Measurements from ENCODE around the gene ADAM11.
A peak's percentile ranks its signal among the peaks of the same experiment; 100 is the strongest.
"Not testable (repeated sequence)": the region's sequence is repeated elsewhere in the genome, so short reads cannot be mapped to it uniquely, and the experiment has no call there.

The ADAM11 gene

GRCh38 chr17:44796731-44797130 is 37.9 kb downstream of the ADAM11 start:
- no peak for DNase-seq

DNA sequence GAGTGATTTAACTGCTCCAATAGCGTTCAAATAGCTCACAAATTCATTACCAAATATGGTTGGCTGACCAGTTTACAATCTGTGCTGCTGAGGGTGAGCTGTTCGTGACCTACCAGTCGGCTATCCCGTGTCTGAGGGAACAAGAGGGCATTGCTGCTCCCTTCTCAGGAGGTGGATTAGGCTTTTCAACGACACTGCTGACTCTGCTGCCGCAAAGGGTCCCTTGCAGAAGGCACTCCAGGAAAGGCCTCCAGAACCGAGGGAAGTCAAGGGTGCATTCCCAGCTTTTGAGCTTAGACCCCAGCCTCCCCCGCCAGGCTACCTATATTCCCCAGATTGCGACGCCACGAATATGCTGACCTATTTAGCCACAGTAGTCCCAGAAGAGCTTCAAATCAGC is 39.0 kb downstream of the ADAM11 start:
- no peak for DNase-seq

GRCh38 chr17:44798356-44798755 is 39.6 kb downstream of the ADAM11 start:
- DNase-seq: no peak

DNA sequence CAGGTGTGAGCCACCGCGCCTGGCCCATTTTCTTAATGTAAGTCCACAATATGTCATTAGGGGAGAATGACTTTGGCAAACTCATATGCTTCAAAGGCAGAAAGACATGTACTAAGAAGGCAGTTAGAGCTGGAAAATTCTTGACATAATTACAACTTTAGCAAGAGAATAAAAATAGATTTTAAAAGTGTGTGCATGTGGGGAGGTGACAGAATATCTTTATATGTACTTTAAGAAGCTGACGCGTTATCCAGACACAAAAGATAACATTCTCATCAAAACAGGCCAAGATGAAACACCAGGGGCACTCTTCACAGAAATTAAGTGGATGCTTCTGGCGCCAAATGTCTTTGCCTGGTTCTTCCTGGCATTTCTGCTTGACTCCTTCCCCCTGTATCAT is 43.1 kb downstream of the ADAM11 start:
- no peak for DNase-seq

GRCh38 chr17:44804302-44805089 is 45.7 kb downstream of the ADAM11 start:
- no peak for DNase-seq

DNA sequence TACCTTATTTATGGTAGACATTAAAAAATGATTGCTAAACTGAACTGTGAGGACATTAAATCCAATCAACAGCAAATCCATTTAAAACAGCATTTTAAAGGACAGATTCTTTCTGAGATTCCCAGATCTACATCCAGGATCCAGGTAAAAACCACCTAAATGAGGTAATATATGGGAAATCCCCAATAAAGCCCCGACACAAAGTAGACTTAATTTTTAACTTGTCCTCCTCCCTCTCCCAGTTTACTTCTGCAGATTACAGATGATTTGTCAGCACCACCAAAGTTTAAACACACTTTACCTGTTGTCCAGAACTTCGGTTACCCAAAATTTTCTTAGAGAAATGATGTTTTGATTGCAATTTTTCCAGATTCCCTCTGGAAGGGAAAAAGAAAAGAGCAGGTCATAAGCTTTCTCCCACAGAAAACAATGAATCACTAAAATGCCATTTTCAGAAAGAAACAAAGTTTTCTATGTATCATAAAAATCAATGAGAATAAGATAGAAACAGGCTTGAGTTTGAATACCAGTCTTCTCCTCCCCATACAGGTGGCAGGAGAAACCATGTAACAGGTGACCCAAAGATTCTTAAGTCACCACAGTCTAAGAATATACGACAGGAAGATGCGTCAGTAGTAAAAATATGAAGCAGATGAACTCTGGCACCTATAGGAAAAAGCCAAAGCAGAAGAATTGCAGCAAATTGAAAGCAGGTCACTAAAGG is 48.5 kb downstream of the ADAM11 start:
- DNase-seq: no peak

- DNase-seq: no peak
These were observed 49.0 kb downstream of the ADAM11 start for GRCh38 chr17:44807817-44808155.

DNA sequence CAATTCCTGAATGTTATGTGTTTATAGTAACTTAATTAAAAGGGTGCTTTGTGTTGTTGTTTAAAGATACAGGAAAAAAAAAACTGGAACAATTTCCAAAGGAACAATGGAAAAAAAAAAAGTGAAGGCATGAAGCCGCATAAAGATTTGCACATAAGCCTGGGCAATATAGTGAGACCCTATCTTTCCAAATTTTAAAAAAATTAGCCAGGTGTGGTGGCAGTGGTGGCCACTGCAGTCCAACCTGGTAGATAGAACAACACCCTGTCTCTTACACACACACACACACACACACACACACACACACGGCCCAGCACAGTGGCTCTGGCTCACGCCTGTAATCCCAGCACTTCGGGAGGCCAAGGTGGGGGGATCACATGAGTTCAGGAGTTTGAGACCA is 49.4 kb downstream of the ADAM11 start:
- DNase-seq: no peak

GRCh38 chr17:44808656-44809388 is 50.0 kb downstream of the ADAM11 start:
- DNase-seq: not testable (repeated sequence)

DNA sequence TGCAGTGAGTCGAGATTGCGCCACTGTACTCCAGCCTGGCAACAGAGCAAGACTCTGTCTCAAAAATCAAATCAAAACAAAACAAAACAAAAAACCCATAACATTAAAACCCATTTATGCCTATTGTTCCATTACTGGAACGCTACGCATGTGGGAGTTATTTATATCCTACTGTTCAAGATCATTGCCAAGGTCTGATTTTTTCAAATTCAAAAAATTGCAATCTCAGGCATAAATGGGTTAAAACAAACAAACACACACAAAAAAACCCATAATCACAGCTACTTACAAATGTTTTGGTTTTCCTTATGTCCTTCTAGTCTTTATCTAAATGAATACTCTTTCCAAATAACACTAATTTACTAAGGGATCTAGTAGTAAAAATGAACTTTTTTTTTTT is 53.5 kb downstream of the ADAM11 start:
- DNase-seq: no peak

DNA sequence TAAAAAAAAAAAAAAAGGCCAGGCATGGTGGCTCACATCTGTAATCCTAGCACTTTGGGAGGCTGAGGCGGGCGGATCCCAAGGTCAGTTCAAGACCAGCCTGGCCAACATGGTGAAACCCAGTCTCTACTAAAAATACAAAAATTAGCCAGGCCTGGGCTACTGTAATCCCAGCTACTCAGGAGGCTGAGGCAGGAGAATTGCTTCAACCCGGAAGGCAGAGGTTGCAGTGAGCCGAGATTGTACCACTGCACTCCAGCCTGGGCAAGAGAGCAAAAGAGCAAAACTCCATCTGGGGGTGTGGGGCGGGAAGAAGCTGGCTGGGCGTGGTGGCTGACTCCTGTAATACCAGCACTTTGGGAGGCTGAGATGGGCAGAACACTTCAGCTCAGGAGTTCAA is 59.7 kb downstream of the ADAM11 start:
- DNase-seq: not testable (repeated sequence)

- DNase-seq: no peak
These were observed 61.9 kb downstream of the ADAM11 start for GRCh38 chr17:44820631-44821212.

GRCh38 chr17:44825236-44825635 is 66.4 kb downstream of the ADAM11 start:
- not testable (repeated sequence) for DNase-seq

DNA sequence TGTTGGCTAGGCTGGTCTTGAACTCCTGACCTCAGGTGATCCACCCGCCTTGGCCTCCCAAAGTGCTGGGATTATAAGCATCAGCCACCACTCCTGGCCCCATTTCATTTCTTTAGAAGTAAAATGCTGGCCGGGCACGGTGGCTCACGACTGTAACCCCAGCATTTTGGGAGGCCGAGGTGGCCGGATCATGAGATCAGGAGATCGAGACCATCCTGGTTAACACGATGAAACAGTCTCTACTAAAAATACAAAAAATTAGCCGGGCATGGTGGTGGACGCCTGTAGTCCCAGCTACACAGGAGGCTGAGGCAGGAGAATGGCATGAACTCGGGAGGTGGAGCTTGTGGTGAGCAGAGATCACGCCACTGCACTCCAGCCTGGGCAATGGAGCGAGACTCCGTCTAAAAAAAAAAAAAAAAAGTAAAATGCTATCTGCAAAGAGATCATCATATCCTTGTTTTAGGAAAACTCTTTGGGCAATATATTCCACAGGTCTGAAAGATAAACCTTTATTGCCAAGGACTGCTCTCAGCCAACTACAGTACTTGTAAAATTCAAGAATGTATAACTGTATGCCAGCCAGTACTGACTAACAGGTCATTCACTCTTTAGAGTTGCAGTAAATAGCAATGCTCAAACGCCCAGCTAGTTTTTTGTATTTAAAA is 67.5 kb downstream of the ADAM11 start:
- no peak for DNase-seq

DNA sequence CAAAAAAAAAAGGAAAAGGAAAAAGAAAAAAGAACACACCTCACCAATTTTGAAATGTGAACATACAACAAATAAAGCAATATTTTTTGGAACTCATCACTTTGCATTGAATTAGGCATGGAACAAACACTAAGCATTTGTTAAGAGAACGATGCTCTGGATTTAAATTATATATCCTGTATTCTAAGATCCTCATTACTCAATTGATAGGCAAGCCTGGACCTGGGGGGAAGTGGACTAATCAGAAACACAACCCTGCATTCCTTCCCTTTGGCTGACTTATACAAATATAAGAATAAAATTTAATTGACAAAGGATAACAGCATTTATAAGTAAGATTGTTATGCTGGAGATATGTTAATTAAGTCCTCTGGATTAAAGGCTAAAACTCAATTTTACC is 69.1 kb downstream of the ADAM11 start:
- no peak for DNase-seq

GRCh38 chr17:44828919-44829522 is 70.2 kb downstream of the ADAM11 start:
- DNase-seq: no peak

- DNase-seq: peak; percentile 87
These were observed 71.0 kb downstream of the ADAM11 start, which contains the start of gene GJC1 for GRCh38 chr17:44829523-44830358. TSS of gene GJC1 (minus strand) at chr17:44830287. CDS start at chr17:44805817, 24,470 bp downstream.

DNA sequence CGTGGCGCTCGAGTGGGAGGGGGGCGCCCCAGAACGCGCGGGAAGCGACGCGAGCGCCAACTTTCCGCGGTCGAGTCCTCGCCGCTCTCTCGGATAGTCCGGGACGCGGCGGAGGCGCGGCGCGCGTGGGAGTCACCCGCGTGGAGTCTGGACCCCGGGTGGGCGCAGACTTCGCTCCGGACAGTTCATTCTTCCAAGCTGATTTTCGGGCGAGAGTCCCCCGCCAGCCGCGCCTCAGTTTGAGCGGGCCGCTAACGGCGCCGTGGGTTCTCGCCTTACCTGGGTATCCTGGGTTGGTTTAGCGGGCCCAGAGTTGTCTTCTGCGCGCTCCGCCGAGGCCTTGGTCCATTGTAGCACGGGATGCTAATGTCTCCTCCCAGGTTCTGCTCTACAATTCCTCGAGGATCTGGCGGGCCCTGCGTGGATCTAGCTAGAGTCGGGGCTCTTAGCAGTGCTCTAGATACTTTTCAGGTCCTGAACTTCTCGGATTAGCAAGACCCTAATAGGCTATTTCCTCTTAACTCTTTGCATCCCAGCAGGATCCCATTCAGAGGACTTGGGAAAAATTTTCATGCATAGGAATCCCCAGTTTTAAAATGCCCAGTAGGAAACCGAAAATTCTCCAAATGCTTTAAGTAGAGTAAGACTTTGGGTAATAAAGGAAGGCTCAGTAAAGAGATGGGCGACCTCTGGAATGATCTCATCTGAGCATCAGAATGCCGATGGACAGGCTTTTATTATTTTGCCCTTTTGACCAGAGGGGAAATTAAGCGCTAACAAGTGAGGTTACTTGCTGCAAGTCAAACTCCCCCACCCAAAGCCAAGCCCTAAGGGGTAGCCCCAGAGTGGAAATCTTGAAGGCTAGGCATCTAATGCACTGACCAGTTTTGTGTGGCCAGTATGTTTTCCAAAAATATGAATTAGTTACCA is 71.8 kb downstream of the ADAM11 start:
- peak; percentile 77 for DNase-seq

GRCh38 chr17:44831371-44831770 is 72.6 kb downstream of the ADAM11 start:
- no peak for DNase-seq

Measured in right kidney (tissue), 1 donor.